GDM1 (cell line): ENCODE measurements around the gene TPSD1.
"Not testable (repeated sequence)": the region's sequence is repeated elsewhere in the genome, so short reads cannot be mapped to it uniquely, and the experiment has no call there.

Experiments
- DNase-seq: peaks from one replicate; lab custom pipeline; 2025; lab: John Stamatoyannopoulos, UW

Gene TPSD1

DNA sequence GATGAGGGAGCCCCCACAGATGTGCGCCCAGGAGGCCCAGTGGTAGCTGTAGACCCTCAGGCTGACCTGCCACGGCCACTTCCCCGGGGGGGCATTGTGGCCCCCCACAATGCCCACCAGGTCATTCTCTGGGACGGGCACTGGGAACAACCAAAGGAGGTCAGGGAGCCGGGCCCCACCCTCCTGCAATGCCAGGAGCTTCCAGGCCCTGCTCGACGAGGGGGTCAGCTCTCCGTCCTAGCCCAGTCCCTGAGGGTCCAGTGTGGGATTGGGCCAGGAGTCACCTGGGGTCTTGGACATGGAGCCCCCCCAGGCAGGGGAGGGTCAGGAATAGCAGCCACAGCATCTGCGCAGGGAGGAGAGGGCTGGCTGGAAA, 7.0 kb downstream of the TPSD1 start:
- no peak for DNase-seq

DNA sequence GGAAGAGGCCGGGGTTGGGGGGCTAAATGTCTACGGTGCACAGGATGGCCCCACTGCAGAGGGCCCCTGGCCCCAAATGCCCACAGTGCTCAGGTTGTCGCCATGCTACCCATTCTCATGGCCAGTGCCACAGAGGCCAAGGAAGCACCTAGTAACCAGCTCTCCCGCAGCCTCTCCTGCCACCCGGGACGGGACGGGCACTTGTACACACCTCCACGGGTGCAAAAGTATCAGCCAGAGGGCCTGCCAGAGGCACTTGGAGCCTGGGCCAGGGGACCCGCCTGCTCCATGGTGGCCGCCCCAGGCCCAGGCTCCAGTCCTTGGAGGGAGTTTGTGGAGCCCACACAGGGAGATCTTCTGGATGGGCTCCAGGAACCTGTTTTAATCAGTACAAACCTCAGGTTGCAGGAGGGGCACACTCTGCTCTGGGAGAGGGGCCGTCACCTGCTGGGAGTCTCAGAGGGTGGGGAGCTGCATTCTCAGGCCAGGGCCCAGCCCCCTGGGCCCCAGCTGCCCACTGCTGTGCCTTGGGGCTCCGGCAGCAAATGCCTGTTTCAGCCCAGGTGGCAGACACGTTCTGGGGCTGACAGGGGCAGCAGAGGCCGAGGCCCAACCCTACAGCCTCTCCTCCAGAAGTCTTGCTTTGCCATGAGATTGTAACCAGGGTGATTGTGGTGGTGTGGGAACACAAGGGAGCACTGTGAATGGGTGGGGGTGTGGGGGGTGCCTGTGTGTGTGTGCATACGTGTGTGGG, 7.9 kb downstream of the TPSD1 start:
- DNase-seq, result no peak

DNA sequence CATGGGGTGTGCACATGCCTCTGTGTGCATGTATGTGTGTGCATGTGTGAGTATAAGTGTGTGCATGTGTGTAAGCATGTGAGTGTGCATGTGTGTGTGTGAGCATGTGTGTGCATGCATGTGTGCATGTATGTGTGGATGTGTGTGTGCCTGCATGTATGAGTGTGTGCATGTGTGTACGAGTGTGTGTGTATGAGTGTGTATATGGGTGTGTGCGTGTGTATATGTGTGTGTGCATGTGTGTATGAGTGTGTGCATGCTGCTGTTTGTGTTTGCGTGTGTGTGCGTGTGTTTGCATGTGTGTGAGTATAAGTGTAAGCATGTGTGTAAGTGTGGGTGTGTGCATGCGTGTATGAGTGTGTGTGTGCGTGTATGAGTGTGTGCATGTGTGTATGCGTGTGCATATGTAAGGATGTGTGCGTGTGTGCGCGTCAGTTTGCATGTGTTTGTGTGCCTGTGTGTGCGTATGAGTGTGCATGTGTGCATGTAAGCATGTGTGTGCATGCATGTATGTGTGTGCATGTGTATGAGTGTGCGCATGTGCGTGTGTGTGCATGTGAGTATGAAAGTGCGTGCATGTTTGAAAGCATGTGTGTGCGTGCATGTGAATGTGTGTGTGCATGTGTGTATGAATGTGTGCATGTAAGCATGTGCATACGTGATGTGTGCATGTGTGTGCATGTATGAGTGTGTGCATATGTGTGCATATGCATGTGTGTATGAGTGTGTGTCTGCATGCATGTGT, 8.6 kb downstream of the TPSD1 start:
- DNase-seq, result no peak

DNA sequence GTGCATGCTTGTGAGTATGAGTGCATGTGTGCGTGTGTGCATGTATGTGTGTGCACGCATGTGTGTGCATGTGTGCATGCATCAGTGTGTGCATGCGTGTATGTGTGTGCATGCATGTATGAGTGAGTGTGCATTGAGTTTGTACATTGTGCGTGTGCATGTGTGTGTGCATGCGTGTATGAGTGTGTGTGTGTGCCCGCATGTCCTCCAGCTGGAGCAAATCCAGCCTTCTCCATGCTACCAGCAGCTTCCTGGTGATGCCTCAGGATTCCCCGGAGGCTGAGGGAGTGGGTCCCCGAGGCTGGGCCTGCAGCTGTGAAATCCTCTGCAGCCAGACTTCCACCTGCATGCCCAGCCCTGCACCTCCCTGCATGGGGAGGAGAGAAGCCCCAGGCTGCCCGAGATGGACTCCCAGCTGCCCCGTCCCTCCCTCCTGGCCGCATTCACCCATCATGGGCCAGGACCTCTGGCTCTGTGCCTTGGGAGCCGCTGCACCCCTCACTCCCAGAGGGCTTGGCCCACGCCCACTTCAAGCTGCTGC, 9.3 kb downstream of the TPSD1 start:
- DNase-seq, result no peak

- no peak for DNase-seq
These were observed 10.0 kb downstream of the TPSD1 start for GRCh38 chr16:1265826-1266225.

DNA sequence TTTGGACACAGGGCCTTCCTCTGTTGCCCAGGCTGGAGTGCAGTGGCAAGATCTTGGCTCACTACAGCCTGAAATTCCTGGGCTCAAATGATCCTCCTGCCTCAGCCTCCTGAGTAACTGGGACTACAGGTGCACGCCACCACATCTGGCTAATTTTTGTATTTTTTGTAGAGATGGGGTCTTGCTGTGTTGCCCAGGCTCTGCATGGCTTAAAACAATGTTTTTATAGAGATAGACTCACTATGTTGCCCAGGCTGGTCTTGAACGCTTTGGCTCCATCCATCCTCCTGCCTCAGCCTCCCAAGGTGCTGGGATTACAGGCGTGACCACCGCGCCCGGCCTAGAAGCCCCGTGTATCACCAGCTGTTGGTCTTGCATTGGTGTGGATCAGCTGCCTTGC, 13.5 kb downstream of the TPSD1 start:
- not testable (repeated sequence) for DNase-seq

DNA sequence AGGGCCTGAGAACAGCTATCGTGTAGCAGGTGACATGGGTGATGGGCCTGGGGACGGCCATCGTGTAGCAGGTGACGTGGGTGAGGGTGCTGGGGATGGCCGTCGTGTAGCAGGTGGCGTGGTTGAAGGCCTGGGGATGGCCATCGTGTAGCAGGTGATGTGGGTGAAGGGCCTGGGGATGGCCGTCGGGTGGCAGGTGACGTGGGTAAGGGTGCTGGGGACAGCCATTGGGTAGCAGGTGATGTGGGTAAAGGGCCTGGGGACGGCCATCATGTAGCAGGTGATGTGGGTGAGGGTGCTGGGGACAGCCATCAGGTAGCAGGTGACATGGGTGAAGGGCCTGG, 15.5 kb downstream of the TPSD1 start:
- no peak for DNase-seq

DNA sequence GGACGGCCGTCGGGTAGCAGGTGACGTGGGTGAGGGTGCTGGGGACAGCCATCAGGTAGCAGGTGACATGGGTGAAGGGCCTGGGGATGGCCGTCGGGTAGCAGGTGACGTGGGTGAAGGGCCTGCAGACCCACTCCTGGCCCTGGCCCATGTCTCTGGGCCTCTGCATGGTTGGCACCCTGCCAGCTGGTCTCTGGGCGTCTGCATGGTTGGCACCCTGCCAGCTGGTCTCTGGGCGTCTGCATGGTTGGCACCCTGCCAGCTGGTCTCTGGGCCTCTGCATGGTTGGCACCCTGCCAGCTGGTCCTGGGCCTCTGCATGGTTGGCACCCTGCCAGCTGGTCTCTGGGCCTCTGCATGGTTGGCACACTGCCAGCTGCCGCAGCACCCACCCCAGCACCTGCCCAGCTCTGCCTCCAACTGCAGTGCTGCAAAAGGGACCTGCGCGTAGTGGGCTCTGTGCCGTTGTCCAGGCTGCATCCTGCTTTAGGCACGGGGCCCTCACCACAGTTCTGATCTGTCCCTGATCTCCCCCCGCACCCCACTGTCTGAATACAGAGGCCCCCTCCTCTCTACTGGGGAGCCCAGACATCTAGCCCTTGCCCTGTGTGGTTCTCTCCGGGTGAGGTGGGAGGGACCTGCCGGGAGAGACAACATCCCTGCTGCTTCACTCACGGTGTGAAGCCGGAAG, 16.0 kb downstream of the TPSD1 start:
- not testable (repeated sequence) for DNase-seq

DNA sequence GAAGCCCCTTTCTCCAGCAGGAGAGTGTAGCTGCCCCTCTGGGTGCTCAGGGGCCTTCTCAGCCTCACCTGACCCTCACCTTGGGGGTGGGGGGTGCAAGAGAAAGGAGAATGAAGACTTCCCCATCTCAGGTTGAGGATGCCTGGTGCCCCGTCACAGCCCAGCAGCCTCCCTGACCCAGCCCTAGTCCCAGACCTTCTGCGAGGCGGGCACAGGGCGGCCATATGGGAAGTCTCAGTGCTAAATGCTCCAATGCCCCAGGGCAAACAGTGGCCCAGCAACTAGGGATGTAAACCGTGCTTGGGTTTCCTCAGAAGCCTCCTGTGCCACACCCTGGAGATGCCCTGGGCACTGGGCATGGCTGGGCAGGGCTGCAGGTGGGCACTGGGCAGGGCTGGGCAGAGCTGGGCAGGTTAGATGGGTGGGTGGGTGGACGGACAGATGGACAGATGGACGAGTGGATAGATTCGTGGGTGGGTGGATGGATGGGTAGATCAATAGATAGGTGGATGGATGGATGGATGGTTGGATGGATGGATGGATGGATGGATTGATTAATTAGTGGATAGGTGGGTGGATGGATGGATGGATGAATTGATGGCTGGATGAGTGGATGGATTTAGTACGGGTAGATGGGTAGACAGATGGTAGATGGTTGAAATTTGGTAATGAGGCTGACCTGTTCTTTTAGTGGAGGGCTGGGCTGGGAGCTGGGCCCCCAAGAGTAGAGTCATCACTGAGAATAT, 16.8 kb downstream of the TPSD1 start:
- DNase-seq, result no peak

GRCh38 chr16:1273816-1274215, 17.9 kb downstream of the TPSD1 start:
- DNase-seq, result no peak

DNA sequence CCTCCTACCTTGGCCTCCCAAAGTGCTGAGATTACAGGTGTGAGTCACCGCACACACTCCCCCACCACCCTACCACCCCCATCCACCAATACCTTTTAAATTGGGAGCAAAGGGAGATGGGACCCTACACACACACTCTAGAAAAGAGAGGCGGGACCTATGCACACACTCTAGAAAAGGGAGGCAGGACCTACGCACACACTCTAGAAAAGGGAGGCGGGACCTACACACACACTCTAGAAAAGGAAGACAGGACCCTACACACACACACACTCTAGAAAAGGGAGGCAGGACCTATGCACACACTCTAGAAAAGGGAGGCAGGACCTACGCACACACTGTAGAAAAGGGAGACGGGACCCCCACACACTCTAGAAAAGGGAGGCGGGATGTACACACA, 18.9 kb downstream of the TPSD1 start:
- no peak for DNase-seq

- DNase-seq, result no peak
These were observed 20.1 kb downstream of the TPSD1 start for GRCh38 chr16:1275791-1276579.

DNA sequence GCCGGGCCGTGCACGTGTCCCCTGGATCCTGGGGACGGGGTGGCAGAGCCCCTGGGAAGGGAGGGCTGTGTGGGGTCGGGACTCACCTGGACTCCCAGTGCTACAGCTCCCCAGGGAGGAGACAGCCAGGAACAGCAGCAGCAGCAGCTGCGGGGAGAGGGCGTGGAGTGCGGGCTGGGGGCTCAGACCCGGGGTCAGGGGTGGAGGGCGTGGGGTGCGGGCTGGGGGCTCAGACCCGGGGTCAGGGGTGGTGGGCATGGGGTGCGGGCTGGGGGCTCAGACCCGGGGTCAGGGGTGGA, 20.7 kb downstream of the TPSD1 start:
- no peak for DNase-seq

DNA sequence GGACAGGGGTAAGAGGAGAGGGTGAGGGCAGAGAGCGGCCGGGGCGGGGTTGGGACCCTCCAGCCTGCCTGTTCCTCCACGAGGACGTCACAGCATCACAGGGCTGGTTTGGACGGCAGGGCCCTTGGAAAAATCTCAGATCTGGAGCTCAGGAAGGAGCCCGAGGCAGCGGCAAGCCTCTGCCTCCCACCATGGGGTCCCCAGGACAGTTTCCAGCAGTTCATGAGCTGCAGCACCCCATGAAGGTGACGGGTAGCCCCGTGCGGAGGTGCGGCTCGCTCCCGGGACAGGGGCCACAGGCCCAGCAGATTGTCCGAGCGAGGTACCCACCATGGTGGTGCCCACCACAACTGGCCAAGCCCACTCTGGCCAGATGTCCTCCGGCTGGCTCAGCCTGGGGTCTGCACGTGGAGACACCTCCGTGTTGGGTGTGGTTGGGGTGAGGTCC, 21.3 kb downstream of the TPSD1 start:
- DNase-seq, result no peak

- no peak for DNase-seq
These were observed 21.9 kb downstream of the TPSD1 start for GRCh38 chr16:1277617-1278282.

DNA sequence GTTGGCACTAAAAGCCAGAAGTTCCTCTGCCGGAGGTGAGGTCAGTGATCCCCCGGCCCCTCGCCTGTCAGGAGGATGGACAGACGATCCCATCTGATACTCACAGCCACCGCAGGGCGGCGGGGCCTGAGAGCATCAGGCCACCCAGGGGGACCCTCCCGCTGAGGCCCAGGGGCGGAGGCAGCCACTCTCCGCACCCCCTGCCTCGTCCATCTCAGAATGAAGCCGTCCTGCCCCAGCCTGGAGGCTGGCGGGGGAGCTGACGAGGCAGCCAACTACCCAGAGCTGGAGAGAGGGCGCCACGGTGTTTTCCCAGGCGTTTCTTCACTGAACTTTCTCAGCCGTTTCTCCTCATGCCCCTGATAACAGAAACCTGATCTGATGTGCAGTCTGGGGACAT, 22.6 kb downstream of the TPSD1 start:
- no peak for DNase-seq

DNA sequence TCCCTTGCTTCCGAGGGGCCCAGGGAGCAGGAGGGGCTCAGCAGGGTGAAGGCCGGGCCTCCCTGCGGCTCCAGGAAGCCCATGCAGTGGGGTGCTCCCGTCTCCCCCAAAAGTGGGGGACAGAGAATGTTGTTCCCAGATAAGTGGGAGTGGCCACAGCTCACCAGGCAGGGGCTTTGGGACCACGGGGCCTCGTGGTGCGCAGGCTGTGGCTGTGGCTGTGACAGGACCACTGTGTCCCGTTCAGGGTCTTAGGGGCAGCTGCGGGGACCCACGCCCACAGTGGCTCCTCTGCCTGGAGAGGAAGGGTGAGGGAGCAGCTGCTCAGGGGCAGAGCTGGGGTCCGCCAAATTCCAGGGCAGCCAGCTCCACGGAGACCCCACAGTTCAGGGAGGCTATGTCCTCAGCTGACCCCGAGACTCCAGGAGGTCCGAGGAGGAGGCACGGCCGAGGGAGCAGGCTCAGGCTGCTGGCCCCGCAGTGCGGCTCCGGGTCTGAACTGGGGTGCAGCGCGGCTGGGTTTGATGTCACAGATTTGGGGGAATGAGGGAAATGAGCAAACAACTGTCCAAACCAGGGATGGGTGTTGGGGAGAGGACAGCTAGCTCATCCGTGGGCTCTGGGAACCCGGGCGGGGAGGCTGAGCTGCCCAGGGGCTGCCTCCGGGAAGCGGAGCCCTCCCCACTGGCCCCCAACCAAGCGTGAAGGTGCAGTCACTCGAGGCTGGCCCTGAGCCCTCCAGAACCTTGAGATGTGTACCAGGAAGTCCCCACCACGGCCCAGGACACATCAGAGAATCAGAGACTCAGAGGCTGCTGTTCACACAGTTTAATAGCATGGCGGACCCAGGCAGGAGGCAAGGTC, 23.4 kb downstream of the TPSD1 start:
- DNase-seq, result no peak

DNA sequence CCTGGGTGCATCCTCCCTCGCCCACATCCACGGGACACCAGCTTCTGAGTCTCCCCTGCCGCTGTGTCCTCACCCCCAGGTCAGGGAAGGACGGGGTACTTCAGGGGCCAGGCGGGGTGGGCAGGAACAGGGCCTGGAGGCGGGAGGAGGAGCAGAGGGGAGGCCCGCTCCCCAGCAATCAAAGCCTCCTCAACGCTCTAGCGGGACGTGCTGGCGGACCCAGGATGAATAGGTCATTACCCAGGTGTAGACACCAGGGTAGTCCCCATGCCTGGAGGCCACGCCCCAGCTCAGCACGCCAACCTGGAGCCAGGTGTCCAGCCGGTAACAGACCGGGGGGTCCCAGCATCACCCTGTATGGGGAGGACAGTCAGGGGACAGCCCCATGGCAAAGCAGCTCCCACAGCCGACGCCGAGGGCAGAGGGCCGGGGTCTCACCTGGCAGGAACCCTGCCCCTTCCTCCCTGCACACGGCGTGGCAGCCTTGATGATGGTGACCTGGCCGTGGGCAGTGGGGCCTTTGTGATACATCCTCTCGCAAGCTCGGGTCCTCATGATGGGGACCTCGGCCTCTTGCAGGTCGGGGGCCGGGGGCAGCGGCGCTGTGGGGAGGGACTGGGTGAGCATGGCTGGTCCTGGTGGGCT, 24.2 kb downstream of the TPSD1 start:
- no peak for DNase-seq

GRCh38 chr16:1280783-1281182, 24.9 kb downstream of the TPSD1 start:
- no peak for DNase-seq

DNA sequence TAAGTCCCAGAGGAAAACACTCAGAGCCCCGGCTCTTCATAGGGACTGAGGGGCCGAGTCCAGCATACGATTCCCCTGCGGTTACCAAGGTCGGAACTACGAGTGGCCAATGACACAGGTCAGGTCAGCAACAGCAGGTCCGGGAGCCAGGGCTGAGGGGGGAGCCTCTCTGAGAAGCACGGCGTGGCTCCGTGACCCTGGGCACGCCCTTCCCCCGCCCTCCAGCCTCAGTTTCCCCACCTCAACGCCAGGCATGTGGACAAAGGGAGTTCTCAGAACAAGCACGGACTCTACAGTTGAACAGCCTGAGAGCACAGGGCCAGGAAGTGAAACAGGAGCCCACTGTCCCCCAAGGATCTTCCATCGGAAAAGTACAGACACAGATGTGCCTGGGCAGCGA, 25.6 kb downstream of the TPSD1 start:
- DNase-seq, result no peak
